ENCODE results near the gene PTK6.

PTK6 gene

GRCh38 chr20:63534831-63535651 is 2.1 kb downstream of the PTK6 start:
- H3K4me3 ChIP-seq (ENCODE audit: low read length), result no peak overlapping the region
- no peak for DNase-seq (ENCODE audit: low read depth)

GRCh38 chr20:63534427-63534830 is 2.7 kb downstream of the PTK6 start:
- no peak for TF ChIP-seq CTCF (conservative IDR thresholded peaks at IDR 0.05; ENCODE audit: low read depth, low read length)
- no peak for DNase-seq (ENCODE audit: low read depth)
- no peak overlapping the region for H3K4me3 ChIP-seq (ENCODE audit: low read length)

More at GRCh38 chr20:63534831-63535651, 2.1 kb downstream of the PTK6 start:
- TF ChIP-seq CTCF (conservative IDR thresholded peaks at IDR 0.05; ENCODE audit: low read depth, low read length), result no peak

- no peak overlapping the region for H3K4me3 ChIP-seq (ENCODE audit: low read length)
- TF ChIP-seq CTCF (conservative IDR thresholded peaks at IDR 0.05; ENCODE audit: low read depth, low read length), result no peak
- DNase-seq (ENCODE audit: low read depth), result no peak
Observed at GRCh38 chr20:63533871-63534393, 3.2 kb downstream of the PTK6 start.

GRCh38 chr20:63533388-63533787 is 3.8 kb downstream of the PTK6 start:
- DNase-seq (ENCODE audit: low read depth), result no peak
- no peak for TF ChIP-seq CTCF (conservative IDR thresholded peaks at IDR 0.05; ENCODE audit: low read depth, low read length)
- no peak overlapping the region for H3K4me3 ChIP-seq (ENCODE audit: low read length)

- no peak overlapping the region for H3K4me3 ChIP-seq (ENCODE audit: low read length)
- no peak for DNase-seq (ENCODE audit: low read depth)
- TF ChIP-seq CTCF (conservative IDR thresholded peaks at IDR 0.05; ENCODE audit: low read depth, low read length), result no peak
Observed at GRCh38 chr20:63532449-63532971, 4.7 kb downstream of the PTK6 start.

- no peak for DNase-seq (ENCODE audit: low read depth)
- TF ChIP-seq CTCF (conservative IDR thresholded peaks at IDR 0.05; ENCODE audit: low read depth, low read length), result no peak
- no peak overlapping the region for H3K4me3 ChIP-seq (ENCODE audit: low read length)
Observed at GRCh38 chr20:63531686-63532448, 5.3 kb downstream of the PTK6 start.
